PC-9 (cell line): ENCODE data around the gene EHBP1.

ENCODE experiments used
- CTCF ChIP-seq: fragments of 200-600 bp; sonication (generic); conservative IDR thresholded peaks from 2 replicates; pipeline ENCODE4 v1.6.1; 2017; ENCODE audit warnings: mixed run types, antibody characterized with exemption, mild to moderate bottlenecking, moderate library complexity
- EZH2 ChIP-seq: fragments of 200-600 bp; sonication (generic); IDR thresholded peaks from 2 replicates; pipeline ENCODE4 v1.8.0; 2017; ENCODE audit warnings: antibody characterized with exemption, low read depth

GRCh38 chr2:62793213-62793612 lies 87.7 kb downstream of the EHBP1 start:
- TF ChIP-seq CTCF (no peak), EZH2 (no peak)
